ENCODE data around the gene FAM20C. TPM values are rescaled to one million over a fixed set of nuclear protein-coding genes. Genes with fewer than 3 reads are reported as not detected.
A peak's percentile ranks its signal among the peaks of the same experiment; 100 is the strongest.
"Not testable (repeated sequence)": the region's sequence is repeated elsewhere in the genome, so short reads cannot be mapped to it uniquely, and the experiment has no call there.

The FAM20C gene
- total RNA-seq, 2 experiments from 2014 or later, result 2.6 to 4.1 TPM

GRCh38 chr7:261341-262250 lies 69.2 kb downstream of the FAM20C start:
- H3K36me3 Mint-ChIP-seq, result no peaks in the 10 kb centered on the region
- H3K27ac Mint-ChIP-seq, result no peak overlapping the region
- ATAC-seq (ENCODE audit: low read depth) (no peak), DNase-seq (no peak)
- H3K27me3 Mint-ChIP-seq, result no peaks in the 10 kb centered on the region
- POLR2A ChIA-PET, result no interaction called here
- H3K4me3 Mint-ChIP-seq, result no peak overlapping the region
- H3K4me1 Mint-ChIP-seq, result peaks cover 2% of the 10 kb centered on the region
- peaks cover 7% of the 10 kb centered on the region for H3K9me3 Mint-ChIP-seq

GRCh38 chr7:262251-262572 lies 69.8 kb downstream of the FAM20C start:
- Mint-ChIP-seq H3K9me3 (peaks cover 7% of the 10 kb centered on the region), H3K27ac (no peak overlapping the region), H3K36me3 (no peaks in the 10 kb centered on the region), H3K27me3 (no peaks in the 10 kb centered on the region), H3K4me3 (no peak overlapping the region), H3K4me1 (peaks cover 2% of the 10 kb centered on the region)
- ATAC-seq (ENCODE audit: low read depth) (no peak), DNase-seq (no peak)
- POLR2A ChIA-PET, result no interaction called here

GRCh38 chr7:262631-263311 lies 70.4 kb downstream of the FAM20C start:
- peak; percentile 74 for DNase-seq
- H3K9me3 Mint-ChIP-seq; POLR2A ChIA-PET; ATAC-seq (ENCODE audit: low read depth); H3K4me3 Mint-ChIP-seq; H3K27ac Mint-ChIP-seq; H3K36me3 Mint-ChIP-seq; H3K27me3 Mint-ChIP-seq; H3K4me1 Mint-ChIP-seq: not testable (repeated sequence)

GRCh38 chr7:263483-264351 lies 71.3 kb downstream of the FAM20C start:
- DNase-seq, result peak; percentile 56
- H3K4me1 Mint-ChIP-seq; H3K36me3 Mint-ChIP-seq; H3K27ac Mint-ChIP-seq; POLR2A ChIA-PET; H3K27me3 Mint-ChIP-seq; H3K4me3 Mint-ChIP-seq; ATAC-seq (ENCODE audit: low read depth); H3K9me3 Mint-ChIP-seq: not testable (repeated sequence)

GRCh38 chr7:264541-265191 lies 72.3 kb downstream of the FAM20C start:
- no peak for ATAC-seq (ENCODE audit: low read depth)
- POLR2A ChIA-PET, result no interaction called here
- Mint-ChIP-seq H3K9me3 (peaks cover 7% of the 10 kb centered on the region), H3K4me3 (no peak overlapping the region), H3K4me1 (no peaks in the 10 kb centered on the region), H3K36me3 (no peaks in the 10 kb centered on the region), H3K27ac (no peak overlapping the region), H3K27me3 (no peaks in the 10 kb centered on the region)
- DNase-seq, result no peak

GRCh38 chr7:265192-265997 lies 73.0 kb downstream of the FAM20C start:
- no peaks in the 10 kb centered on the region for H3K27me3 Mint-ChIP-seq
- ATAC-seq (ENCODE audit: low read depth), result peak; percentile 19
- POLR2A ChIA-PET, result no interaction called here
- H3K4me3 Mint-ChIP-seq, result no peak overlapping the region
- DNase-seq, result no peak
- H3K27ac Mint-ChIP-seq, result no peak overlapping the region
- no peaks in the 10 kb centered on the region for H3K36me3 Mint-ChIP-seq
- H3K4me1 Mint-ChIP-seq, result no peaks in the 10 kb centered on the region
- peaks cover 7% of the 10 kb centered on the region for H3K9me3 Mint-ChIP-seq

- Mint-ChIP-seq H3K9me3 (peaks cover 7% of the 10 kb centered on the region), H3K36me3 (no peaks in the 10 kb centered on the region), H3K27me3 (no peaks in the 10 kb centered on the region), H3K27ac (no peak overlapping the region), H3K4me1 (no peaks in the 10 kb centered on the region), H3K4me3 (no peak overlapping the region)
- ATAC-seq (ENCODE audit: low read depth) (no peak), DNase-seq (no peak)
- POLR2A ChIA-PET, result no interaction called here
These were observed 73.9 kb downstream of the FAM20C start for GRCh38 chr7:265998-266850.

GRCh38 chr7:266851-267840 lies 74.8 kb downstream of the FAM20C start:
- Mint-ChIP-seq H3K4me3 (no peak overlapping the region), H3K4me1 (no peaks in the 10 kb centered on the region), H3K9me3 (peaks cover 5% of the 10 kb centered on the region), H3K36me3 (no peaks in the 10 kb centered on the region), H3K27me3 (no peaks in the 10 kb centered on the region), H3K27ac (no peak overlapping the region)
- DNase-seq, result peak; percentile 25
- POLR2A ChIA-PET, result no interaction called here
- no peak for ATAC-seq (ENCODE audit: low read depth)

GRCh38 chr7:268991-269390 lies 76.6 kb downstream of the FAM20C start:
- no peak overlapping the region for H3K4me3 Mint-ChIP-seq
- DNase-seq, result no peak

GRCh38 chr7:269721-270120 lies 77.3 kb downstream of the FAM20C start:
- Mint-ChIP-seq H3K9me3 (peaks cover 14% of the 10 kb centered on the region), H3K4me3 (no peak overlapping the region), H3K4me1 (no peaks in the 10 kb centered on the region), H3K36me3 (peaks cover 3% of the 10 kb centered on the region), H3K27ac (no peak overlapping the region), H3K27me3 (peaks cover 4% of the 10 kb centered on the region)
- ATAC-seq (ENCODE audit: low read depth) (no peak), DNase-seq (no peak)
- POLR2A ChIA-PET, result no interaction called here

More at GRCh38 chr7:268991-269390, 76.6 kb downstream of the FAM20C start:
- Mint-ChIP-seq H3K4me1 (no peaks in the 10 kb centered on the region), H3K27me3 (no peaks in the 10 kb centered on the region), H3K36me3 (no peaks in the 10 kb centered on the region), H3K27ac (no peak overlapping the region), H3K9me3 (peaks cover 7% of the 10 kb centered on the region)
- POLR2A ChIA-PET, result no interaction called here
- no peak for ATAC-seq (ENCODE audit: low read depth)

- H3K27me3 Mint-ChIP-seq, result peaks cover 6% of the 10 kb centered on the region
- H3K27ac Mint-ChIP-seq, result no peak overlapping the region
- no peak overlapping the region for H3K4me3 Mint-ChIP-seq
- peaks cover 3% of the 10 kb centered on the region for H3K36me3 Mint-ChIP-seq
- ATAC-seq (ENCODE audit: low read depth), result no peak
- H3K9me3 Mint-ChIP-seq, result peaks cover 15% of the 10 kb centered on the region
- POLR2A ChIA-PET, result no interaction called here
- no peaks in the 10 kb centered on the region for H3K4me1 Mint-ChIP-seq
- DNase-seq, result no peak
These were observed 78.1 kb downstream of the FAM20C start for GRCh38 chr7:270351-270983.

Measured in activated naive CD8-positive, alpha-beta T cell treated with anti-CD3 and anti-CD28 coated beads, Interleukin-2, amount 10 ng/mL, durations not matched to agents 7 days and 5 days (primary cell).